HK-2 (cell line): ENCODE data around the gene PFKL.
"Not testable (repeated sequence)": the region's sequence is repeated elsewhere in the genome, so short reads cannot be mapped to it uniquely, and the experiment has no call there.

ENCODE experiments used
- DNase-seq: peaks from one replicate; pipeline ENCODE4 v3.0.0-alpha.2; 2018; ENCODE audit not compliant: unreplicated experiment

The PFKL gene

DNA sequence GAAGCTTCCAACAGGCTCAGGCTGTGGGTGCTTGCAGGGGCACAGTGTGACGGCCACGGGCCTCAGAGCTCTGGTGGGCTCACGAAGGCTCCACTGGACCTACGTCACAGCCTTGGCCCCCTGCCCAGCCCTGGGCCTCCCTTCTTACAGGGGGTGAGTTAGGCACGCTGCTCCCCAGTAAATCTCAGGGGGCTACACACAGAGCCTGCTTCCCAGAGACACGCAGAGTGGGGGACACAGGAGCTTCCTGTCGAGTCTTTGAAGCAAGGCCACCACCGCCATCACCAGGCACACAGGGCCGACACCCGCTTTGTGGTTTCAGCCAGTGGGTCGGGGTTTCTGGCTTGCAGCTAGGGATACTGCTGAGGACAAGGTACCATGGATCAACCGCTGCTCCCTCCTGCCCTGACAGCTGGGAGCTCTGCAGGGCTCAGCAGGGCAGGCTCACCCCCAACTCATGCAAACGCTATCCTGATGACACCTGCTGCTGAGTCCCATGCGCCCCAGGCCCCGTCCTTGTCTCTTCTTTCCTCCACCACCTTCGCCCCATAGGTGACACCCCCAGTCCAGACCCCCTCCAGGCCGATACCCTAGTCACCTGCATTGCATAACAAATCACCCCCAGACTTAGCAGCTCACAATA lies 44.8 kb downstream of the PFKL start:
- DNase-seq, result no peak

GRCh38 chr21:44345495-44345894 lies 45.6 kb downstream of the PFKL start:
- no peak for DNase-seq

GRCh38 chr21:44347911-44348451 lies 48.1 kb downstream of the PFKL start:
- DNase-seq, result no peak

DNA sequence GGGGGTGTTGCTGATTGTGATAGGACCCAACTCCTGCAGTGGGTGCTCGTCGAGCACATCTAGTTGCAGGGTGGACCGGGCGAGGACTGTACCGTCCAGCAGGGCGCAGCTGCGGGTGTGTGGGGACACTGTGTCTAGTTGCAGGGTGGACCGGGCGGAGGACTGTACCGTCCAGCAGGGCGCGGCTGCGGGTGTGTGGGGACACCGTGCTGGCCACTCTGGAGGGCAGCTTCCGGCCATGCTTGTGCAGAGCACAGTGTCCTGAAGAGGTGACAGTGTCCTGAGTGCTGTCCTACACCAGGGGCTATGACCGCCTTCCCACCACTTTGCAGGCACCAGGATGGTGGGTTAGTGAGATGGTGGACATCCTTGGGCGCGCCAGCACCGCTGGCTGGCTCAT lies 49.0 kb downstream of the PFKL start:
- no peak for DNase-seq

DNA sequence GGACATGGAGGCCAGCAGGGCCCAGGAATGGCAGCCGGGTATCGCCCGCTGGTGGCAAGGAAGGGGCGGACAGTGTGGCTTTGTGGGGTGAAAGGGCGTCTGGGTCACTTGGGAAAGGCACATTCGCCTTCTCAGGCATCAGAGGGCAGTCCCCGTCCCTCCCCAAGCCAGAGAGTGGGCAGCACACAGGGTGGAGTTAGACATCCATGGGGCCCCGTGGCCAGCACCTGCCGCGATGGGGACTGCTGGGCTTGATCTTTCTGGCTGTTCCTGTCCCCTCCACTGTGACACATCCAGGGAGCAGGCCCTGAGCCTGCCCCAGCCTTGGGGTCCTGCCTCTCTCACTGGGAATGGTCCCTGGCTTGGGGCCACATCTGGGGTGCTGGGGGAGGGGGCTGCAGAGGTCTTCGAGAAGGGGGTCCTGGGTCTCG lies 49.6 kb downstream of the PFKL start:
- DNase-seq, result no peak

- DNase-seq, result no peak
These were observed 50.3 kb downstream of the PFKL start for GRCh38 chr21:44349847-44350772.

DNA sequence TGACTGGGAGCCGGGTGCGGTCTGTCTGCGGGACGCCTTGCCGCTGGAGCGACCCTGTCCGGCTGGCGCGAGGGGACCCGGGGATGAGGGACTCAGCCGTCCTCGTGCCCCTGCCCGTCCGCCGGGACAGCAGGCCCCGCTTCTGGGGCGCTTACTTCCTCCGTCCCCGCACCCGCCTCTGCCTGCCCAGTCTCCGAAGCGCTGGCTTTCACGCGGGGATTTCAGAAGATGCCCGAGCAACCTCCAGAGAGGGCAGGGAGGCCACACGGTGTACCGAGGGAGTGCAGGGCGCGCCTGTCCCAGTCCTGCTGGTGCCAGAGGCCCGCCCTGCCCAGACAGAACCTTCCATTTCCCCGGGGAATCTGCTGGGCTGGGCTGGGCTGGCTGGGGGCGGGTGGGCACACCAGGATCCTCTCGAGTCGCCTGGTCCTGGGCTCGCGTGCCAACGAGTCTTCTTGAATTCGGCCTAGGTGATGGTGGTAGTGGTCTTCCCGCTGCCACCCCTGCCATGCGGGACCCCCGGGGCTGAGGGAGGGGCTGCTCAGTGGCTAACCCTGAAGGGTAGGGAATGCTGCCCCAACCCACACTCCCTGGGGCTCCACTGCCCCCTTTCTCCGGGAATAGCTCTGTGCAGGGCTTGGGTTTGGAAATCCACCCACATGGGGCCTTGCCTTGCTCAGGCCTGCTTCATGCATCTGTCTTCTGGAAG lies 51.1 kb downstream of the PFKL start:
- DNase-seq, result no peak

DNA sequence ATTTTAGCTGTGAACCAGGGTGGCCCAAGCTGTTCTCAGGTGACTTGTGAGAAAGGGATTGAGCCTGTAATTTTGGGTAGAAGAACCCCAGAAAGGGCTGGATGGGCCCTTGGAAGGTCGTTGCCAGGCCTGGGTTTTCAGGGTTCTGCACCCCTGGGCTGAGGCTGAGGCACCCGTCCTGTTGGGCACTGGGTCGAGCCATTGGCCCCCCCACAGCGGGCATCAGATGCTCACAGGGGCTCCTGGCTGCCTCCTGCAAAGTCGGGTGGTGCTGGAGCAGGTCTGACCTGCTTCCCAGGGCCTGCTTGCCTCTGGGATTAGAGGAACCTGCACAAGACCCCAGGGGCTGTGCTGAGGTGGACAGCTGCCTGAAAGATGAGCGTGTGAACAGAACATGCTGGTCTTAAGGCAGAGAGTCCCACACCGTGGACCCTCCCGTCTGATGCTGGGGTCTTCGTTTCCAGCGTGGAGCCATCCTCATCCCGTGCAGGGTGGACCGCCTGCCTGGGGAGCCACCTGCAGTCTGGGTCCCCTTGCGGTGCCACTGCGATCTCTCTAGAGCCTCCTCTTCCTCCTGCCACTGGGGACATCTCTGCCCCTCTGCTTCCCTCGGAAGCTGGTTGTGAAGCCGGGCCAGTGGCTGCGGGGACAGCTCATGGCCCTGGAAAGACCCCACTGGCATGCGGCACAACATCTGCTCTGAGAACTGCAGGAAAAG lies 51.8 kb downstream of the PFKL start:
- no peak for DNase-seq

GRCh38 chr21:44352253-44352860 lies 52.5 kb downstream of the PFKL start:
- DNase-seq, result no peak

- no peak for DNase-seq
These were observed 53.5 kb downstream of the PFKL start, which contains the start of gene TRPM2 for GRCh38 chr21:44353191-44353970. TRPM2 (plus strand) TSS chr21:44353621; CDS start chr21:44353701, 80 bp downstream.

- DNase-seq, result no peak
These were observed 54.1 kb downstream of the PFKL start for GRCh38 chr21:44354001-44354405.

GRCh38 chr21:44354775-44355771 lies 55.2 kb downstream of the PFKL start:
- DNase-seq, result no peak

DNA sequence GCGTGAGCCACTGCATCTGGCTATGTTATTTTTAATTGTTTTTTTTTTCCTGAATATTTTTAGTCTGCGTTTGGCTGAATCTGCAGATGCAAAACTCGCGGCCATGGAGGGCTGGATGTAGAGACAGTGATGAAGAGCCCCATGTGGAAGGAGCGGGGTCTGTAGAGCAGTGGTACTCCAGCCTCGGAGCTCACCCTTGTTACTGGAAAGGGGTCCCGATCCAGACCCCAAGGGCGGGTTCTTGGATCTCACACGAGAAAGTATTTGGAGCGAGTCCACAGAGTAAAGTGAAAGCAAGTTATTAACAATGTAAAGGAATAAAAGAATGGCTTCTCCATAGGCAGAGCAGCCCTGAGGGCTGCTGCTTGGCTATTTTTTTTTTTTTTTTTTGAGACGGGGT lies 56.3 kb downstream of the PFKL start:
- DNase-seq, result no peak

DNA sequence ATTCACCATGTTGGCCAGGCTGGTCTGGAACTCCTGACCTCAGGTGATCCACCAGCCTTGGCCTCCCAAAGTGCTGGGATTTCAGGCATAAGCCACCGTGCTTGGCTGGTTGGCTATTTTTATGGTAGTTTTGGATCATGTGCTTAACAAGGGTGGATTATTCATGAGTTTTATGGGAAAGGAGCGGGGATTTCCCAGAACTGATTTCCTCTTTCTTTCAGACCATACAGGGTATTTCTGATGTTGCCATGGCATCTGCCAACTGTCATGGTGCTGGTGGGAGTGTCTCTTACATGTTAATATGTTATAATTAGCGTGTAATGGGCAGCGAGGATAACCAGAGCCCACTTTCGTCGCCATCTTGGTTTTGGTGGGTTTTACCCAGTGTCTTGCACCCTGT lies 56.8 kb downstream of the PFKL start:
- DNase-seq, result no peak

GRCh38 chr21:44357064-44357837 lies 57.4 kb downstream of the PFKL start:
- no peak for DNase-seq

DNA sequence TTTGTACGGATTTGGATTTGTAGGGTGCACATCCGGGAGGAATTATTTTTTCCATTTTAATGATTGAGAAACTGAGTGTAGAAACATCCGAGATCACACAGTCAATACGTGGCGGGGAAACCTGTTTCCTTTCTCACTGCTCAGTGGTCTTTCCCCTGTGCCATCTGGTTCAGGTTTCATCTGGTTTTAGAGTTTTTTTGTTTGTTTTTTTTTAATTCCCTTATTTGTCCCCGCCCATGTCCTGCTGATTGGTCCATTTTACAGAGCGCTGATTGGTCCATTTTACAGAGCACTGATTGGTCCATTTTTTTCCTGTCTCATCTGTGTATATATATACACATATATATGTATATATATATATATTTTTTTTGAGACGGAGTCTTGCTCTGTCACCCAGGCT lies 59.5 kb downstream of the PFKL start:
- no peak for DNase-seq

GRCh38 chr21:44360159-44360558 lies 60.3 kb downstream of the PFKL start:
- DNase-seq, result no peak

DNA sequence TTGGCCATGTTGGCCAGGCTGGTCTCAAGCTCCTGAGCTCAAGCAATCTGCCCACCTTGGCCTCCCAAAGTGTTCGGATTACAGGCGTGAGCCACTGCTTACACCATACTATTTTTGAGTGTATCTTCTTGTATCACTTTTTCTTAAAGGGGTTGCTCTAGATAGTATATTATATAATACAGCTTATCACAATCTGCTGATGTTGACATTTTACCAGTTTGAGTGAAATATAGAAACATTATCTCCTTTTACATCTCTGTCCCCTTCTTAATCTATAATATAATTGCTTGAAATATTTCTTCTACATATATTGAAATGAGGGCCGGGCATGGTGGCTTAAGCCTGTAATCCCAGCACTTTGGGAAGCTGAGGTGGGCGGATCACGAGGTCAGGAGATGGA lies 62.0 kb downstream of the PFKL start:
- not testable (repeated sequence) for DNase-seq
